NCI-H345 treated with DMSO at 0.1 percent for 48 hours (cell line): Measurements from ENCODE around the gene DBX2.
"Not testable (repeated sequence)": the region's sequence is repeated elsewhere in the genome, so short reads cannot be mapped to it uniquely, and the experiment has no call there.

Experiments used
- DNase-seq: peaks from one replicate; lab custom pipeline; 2025; ENCODE audit not compliant: unreplicated experiment; lab: John Stamatoyannopoulos, UW

Gene DBX2

DNA sequence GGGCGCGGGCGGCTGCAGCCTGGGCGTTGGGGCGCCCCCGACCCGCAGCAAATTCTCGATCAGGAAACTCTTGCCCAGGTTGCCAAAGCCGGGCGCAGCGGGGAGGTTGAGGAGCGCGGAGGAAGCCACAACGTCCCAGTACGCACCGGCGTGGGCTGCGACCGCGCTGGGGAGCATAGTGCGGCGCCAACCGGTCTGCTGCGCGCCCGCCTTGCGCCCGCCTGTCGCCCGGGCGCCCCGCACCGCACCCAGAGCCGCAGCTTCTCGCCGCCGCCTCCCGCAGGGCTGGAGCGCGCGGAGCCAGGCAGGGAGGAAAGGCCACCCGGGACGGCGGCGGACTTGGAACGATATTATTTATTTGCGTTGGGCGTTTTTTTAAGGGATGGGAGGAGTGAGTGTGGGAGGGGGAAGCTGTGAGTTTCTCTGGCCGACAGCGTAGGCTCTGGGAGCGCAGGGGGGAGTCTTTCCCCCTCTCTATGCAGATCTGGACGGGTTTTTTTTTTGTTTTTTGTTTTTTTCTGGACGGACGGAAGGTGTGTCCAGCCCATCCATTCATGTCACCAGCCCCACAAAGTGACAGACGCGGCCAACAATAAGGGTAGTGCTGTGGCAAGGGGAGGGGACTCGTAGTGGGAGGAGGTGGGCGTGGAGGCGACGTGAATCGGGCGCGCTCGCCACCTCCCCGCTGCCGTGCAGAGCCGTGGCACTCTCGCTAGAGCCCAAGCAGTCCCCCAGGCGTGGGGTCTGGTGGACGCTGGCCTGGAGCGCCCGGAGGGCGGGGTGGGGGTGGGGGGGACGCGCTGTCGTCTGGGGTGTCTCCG is at the start of gene DBX2:
DBX2 (minus strand) TSS at position 349 of the 821 bp plus-strand sequence; CDS start at position 177, 172 bp downstream.
- DNase-seq, result no peak

GRCh38 chr12:45098766-45099165 is 47.9 kb upstream of the DBX2 start:
- no peak for DNase-seq

DNA sequence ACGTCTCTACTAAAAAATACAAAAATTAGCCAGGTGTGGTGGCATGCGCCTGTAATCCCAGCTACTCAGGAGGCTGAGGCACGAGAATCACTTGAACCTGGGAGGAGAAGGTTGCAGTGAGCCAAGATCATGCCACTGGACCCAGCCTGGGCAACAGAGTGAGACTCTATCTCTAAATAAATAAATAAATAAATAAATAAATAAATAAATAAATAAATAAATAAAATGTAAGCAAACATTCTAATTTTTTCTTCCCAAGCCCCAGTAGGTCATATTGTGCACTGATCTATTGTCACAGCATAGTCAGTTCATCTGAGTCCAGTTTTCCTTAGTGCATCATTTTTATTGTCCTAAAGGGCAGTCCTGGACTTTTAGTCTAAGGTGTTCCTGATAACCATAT is 44.5 kb upstream of the DBX2 start:
- DNase-seq, result not testable (repeated sequence)

DNA sequence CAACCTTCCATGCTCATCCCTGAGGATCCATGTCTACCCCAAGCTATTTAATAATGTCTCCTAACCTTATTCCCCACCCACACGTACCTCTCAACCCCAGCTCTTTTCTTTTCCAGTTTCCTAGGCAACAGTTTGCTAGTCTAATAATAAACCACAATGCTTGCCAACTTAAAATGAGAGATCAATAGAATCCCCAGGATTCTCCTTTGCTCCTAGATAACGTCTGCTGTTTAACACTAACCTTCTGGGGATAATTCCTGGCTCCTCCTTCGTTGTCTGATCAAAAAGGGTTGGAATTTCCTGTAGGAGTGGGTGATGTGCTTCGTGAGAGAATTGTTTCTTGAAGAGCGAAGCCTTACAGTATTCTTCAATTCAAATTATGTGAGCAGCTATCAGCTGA is 42.2 kb upstream of the DBX2 start:
- DNase-seq, result no peak

- DNase-seq, result no peak
These were observed 38.6 kb upstream of the DBX2 start for GRCh38 chr12:45089411-45090075.

- no peak for DNase-seq
These were observed 37.7 kb upstream of the DBX2 start for GRCh38 chr12:45088608-45089007.

GRCh38 chr12:45084248-45084647 is 33.3 kb upstream of the DBX2 start:
- not testable (repeated sequence) for DNase-seq

- DNase-seq, result no peak
These were observed 26.4 kb upstream of the DBX2 start for GRCh38 chr12:45077251-45077650.

GRCh38 chr12:45076417-45077026 is 25.6 kb upstream of the DBX2 start:
- DNase-seq, result no peak

- DNase-seq, result no peak
These were observed 24.8 kb upstream of the DBX2 start for GRCh38 chr12:45075587-45076282.

DNA sequence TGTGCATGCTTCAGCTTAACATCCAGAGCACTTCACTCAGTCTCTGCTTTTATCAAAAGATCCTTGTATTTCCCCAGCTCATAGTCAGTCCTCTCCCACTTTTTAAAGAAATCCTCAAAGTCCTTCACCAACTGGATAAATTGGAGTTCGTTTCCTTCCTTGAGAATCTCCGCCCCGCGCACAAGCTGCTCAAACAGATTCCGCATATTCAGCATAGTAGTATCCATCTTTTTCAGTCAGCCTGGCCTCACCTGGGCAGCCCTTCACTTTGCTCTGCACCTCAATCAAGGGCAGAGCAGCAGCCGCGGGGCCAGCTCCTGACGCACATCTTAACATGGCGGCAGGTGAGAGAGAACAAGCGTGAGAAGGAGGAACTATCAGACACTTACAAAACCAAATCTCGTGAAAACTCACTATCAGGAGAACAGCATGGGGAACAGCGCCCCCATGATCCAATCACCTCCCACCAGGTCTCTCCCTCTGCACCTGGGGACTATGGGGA is 14.3 kb upstream of the DBX2 start:
- no peak for DNase-seq

DNA sequence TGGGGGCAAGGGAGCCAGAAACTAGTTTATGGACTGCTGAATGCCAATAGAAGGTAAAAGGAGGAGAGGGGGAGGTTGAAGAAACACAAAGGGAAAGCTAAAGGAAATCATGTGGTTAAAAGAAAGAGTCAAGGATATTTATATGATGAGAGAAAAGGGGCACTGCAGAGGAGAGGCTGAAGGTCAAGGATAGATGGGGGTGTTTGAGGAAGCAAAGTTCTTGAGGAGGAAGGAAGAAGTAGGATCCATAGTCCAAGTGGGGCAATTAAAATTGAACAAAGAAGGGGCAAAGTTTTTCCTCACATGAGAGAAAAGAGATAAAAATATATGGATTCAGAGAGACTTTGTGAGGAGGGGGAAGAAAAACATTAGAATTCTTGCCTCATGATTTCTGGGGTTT is 10.1 kb upstream of the DBX2 start:
- no peak for DNase-seq

GRCh38 chr12:45051572-45052125 is 750 bp upstream of the DBX2 start:
- DNase-seq, result no peak

DNA sequence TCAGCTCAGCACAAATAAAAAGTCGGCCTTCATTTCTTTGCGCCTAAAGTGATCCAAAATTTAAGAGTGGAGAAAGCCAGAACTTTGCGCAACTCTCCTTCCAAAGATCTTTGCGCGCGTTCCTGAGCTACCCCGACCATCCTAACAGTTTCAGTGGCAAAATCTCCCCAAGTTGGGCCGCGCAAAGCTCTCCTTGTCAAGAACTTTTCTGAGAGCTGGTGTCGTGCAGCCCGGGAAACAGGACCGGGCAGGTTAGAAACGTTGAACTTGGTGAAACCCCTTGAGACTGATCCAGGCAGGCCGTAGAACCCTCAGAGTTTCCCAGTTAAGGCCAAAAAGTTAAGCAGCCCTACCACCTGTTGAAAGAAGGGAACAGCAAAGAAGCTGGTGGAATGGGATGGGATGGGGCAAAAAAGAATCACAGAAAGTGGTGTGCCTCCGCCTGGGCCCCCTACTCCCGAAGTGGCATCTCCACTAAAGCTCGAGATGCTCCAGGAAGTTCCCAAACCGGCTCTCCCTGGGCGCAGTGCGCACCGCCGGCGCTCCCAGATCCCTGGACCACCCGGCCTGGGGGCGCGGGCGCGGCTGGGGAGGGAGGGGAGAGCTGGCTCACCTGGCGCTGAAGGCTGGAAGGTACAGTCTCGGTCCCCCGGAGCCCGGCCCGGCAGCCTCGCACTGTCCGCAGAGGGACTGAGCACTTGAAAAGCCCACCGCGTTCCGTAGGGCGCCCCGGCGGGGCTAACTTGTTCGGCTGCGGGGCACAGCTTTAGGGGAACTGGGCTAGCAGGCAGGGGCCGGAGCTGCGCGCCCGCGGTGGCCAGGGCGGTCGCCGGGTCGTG is 768 bp downstream of the DBX2 start:
- no peak for DNase-seq

DNA sequence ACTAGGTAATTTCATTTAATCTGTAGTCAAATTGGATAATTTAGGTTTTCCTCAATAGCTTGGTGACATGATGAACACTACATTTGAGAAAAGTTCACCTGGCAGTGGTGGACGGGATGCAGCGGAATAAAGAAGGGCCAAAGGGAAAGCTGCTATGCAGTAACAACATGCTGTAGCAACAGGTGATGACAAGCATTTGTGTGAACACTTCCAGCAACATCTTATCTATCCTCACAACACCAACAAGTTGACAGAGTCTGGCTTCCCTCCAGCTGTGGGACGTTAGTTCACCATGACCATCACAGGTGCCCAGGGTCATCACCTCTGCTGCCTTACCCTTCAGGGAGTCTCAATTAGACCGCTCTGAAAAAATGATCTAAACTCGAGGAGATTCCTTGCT is 8.3 kb downstream of the DBX2 start:
- DNase-seq, result no peak

- no peak for DNase-seq
These were observed 9.9 kb downstream of the DBX2 start for GRCh38 chr12:45040977-45041376.

DNA sequence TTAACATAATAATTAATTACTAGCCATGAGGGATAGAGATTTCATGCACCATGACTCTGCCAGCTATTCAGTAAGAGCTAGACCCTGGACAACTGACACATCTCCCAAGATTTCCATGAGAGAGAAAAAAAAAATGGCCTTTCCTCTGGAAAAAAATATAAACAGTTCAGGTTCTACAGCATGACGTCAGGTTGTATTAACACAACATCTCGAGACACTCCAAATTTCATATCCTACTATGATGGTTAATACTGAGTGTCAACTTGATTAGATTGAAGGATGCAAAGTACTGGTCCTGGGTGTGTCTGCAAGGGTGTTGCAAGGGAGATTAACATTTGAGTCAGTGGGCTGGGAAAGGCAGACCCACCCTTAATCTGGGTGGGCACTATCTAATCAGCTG is 11.1 kb downstream of the DBX2 start:
- no peak for DNase-seq

DNA sequence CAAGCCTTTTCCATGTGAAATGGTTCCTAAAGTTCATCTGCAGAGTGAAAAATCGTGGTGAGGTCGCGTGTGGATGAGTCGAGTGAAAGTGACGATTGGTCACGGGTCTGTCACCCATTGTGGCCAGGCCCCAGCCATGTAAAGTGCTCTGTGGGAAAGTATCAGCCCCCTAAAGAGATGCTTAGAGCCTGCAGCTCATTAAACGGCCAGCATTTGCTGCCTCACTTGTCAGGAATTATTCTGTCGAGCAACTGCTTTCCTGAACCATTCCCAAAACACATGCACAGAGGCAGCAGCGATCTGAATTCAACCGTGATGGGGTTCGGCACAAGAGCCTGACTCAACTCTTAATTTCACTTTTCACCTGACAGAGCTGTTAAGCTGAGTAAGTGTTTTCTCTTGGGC is 16.0 kb downstream of the DBX2 start:
- DNase-seq, result no peak

DNA sequence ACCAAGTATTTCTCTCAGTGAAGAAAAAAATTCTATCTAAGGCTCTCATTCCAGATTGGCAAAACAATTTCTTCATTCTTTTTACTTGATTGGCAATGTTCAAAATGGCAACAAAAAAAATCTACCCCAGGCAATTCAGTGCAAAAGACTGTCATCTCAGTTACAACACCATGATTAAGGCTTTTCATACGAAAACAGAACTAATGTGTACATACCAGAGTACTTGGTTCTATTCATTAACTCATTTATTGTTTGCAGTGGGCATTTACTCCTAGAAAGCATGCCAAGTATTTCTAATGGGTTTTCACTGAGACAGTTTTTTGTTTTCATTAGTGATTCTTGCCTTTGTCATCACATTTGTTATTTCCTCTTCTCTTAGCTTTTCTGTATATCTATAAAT is 33.0 kb downstream of the DBX2 start:
- no peak for DNase-seq

GRCh38 chr12:45014396-45014795 is 36.5 kb downstream of the DBX2 start:
- DNase-seq, result no peak
